HepG2 (cell line): ENCODE data around the gene HBD. TPM values are rescaled to one million over a fixed set of nuclear protein-coding genes. Genes with fewer than 3 reads are reported as not detected.

ENCODE experiments used
- ATAC-seq: fragments of 200-7000 bp; cut with Tn5 transposase; 3 replicates; pipeline ENCODE4 v1.9.1; 2020; ENCODE audit warnings: mild to moderate bottlenecking, moderate library complexity
- BruUV-seq: library from RNA; stranded (reverse); fragments of 400-500 nt; replicated peaks from 2 replicates; lab custom pipeline; 2021; lab: Mats Ljungman, UMichigan
- CTCF ChIA-PET: fragments of 300-600 bp; formaldehyde crosslinking; extraction: SDS; loops from one replicate; lab custom pipeline; 2021; ENCODE audit warnings: low total read pairs, inconsistent platforms, low intra/inter-chr PET ratio; lab: Yijun Ruan, JAX
- POLR2A ChIA-PET: fragments of 350-600 bp; sonication (Branson Sonifier 250); formaldehyde crosslinking; loops from one replicate; lab custom pipeline; 2020; ENCODE audit warnings: antibody characterized with exemption, inconsistent platforms; lab: Yijun Ruan, JAX
- DNase-seq: peaks from one replicate; pipeline ENCODE4 v3.0.0-alpha.2; 2015; ENCODE audit warnings: low spot score
- FAIRE-seq: peaks from 3 replicates; lab custom pipeline; 2011; peaks lifted over from hg19 to GRCh38; lab: Jason Lieb, UNC
- H2AFZ ChIP-seq: one replicate; pipeline ENCODE4 v1.6.1; 2011; ENCODE audit warnings: low read length, inconsistent platforms
- H3K27ac ChIP-seq: fragments of 300-600 bp; 3 replicates; pipeline ENCODE4 v1.8.0; 2011; ENCODE audit warnings: mixed run types, mild to moderate bottlenecking, mixed read lengths, low read length, inconsistent platforms; ENCODE audit not compliant: insufficient read depth; ENCODE audit errors: extremely low read length
- H3K27me3 ChIP-seq, 2 experiments: fragments of 200-600 bp in 1 of 2; 2 replicates in 1 of 2; 3 replicates in 1 of 2; pipeline versions ENCODE4 v1.6.0 to v1.8.0; 2011; ENCODE audit warnings: low read length in 2 of 2, mild to moderate bottlenecking in 2 of 2, moderate library complexity in 2 of 2, inconsistent platforms in 1 of 2; ENCODE audit not compliant: insufficient read depth in 2 of 2, control insufficient read depth in 1 of 2
- H3K36me3 ChIP-seq, 2 experiments: fragments of 200-600 bp in 1 of 2; replicated peaks in 1 of 2; 2 replicates in 1 of 2; 3 replicates in 1 of 2; pipeline versions ENCODE4 v1.5.1 to v1.8.0; 2011; ENCODE audit warnings: low read length in 2 of 2, inconsistent platforms in 1 of 2; ENCODE audit not compliant: insufficient read depth in 2 of 2, control insufficient read depth in 1 of 2
- H3K4me1 ChIP-seq: 2 replicates; pipeline ENCODE4 v1.5.1; 2012; ENCODE audit warnings: low read length, inconsistent platforms; ENCODE audit not compliant: insufficient read depth
- H3K4me2 ChIP-seq: 2 replicates; pipeline ENCODE4 v1.6.0; 2011; ENCODE audit warnings: low read depth, low read length, inconsistent platforms
- H3K4me3 ChIP-seq, 3 experiments: fragments of 200-600 bp in 1 of 3; sonication (generic), shearing (Covaris generic) in 1 of 3; replicated peaks in 1 of 3; 2 replicates each; pipeline ENCODE4 v1.5.1; 2011 to 2016; ENCODE audit warnings: low read length in 3 of 3, inconsistent platforms in 2 of 3, low read depth in 2 of 3, mild to moderate bottlenecking in 2 of 3, control low read depth in 1 of 3, mixed read lengths in 1 of 3; ENCODE audit not compliant: insufficient read depth in 1 of 3
- H3K79me2 ChIP-seq: one replicate; pipeline ENCODE4 v1.6.1; 2011; ENCODE audit warnings: low read length, inconsistent platforms; ENCODE audit not compliant: insufficient read depth
- H3K9ac ChIP-seq: 2 replicates; pipeline ENCODE4 v1.6.0; 2011; ENCODE audit warnings: mild to moderate bottlenecking, low read depth, low read length, inconsistent platforms; ENCODE audit not compliant: insufficient read depth
- H3K9me3 ChIP-seq: 2 replicates; pipeline ENCODE4 v1.5.1; 2012; ENCODE audit warnings: mild to moderate bottlenecking, low read length
- H4K20me1 ChIP-seq: 2 replicates; pipeline ENCODE4 v1.6.0; 2011; ENCODE audit warnings: inconsistent platforms, mild to moderate bottlenecking, low read length, moderate library complexity; ENCODE audit not compliant: insufficient read depth
- CENPBD1 ChIP-seq: sonication (generic); formaldehyde crosslinking; IDR thresholded peaks from 2 replicates; pipeline ENCODE4 v1.8.0; 2022; ENCODE audit warnings: missing genetic modification reagents, low read depth, mild to moderate bottlenecking, borderline replicate concordance
- HMGXB3 ChIP-seq: sonication (generic); formaldehyde crosslinking; IDR thresholded peaks from 2 replicates; pipeline ENCODE4 v1.4.0; 2020; ENCODE audit warnings: missing genetic modification reagents, borderline replicate concordance
- MAFF ChIP-seq: IDR thresholded peaks from 2 replicates; pipeline ENCODE4 v1.6.1; 2011; ENCODE audit warnings: low read depth, low read length, improper control_type of control experiment
- MAFK ChIP-seq, 2 experiments: IDR thresholded peaks in 1 of 2; conservative IDR thresholded peaks in 1 of 2; 2 replicates each; pipeline ENCODE4 v1.6.1; 2011; ENCODE audit warnings: improper control_type of control experiment in 2 of 2, low read length in 2 of 2
- MIER3 ChIP-seq: IDR thresholded peaks from 2 replicates; pipeline ENCODE4 v1.6.1; 2016; ENCODE audit warnings: missing compliant biosample characterization, borderline replicate concordance
- PLRG1 ChIP-seq: fragments of 450-650 bp; conservative IDR thresholded peaks from 2 replicates; pipeline ENCODE4 v1.6.1; 2016
- POLR2G ChIP-seq: fragments of 200-400 bp; formaldehyde crosslinking; IDR thresholded peaks from 2 replicates; pipeline ENCODE4 v1.6.1; 2018; ENCODE audit warnings: mild to moderate bottlenecking, low read depth, low read length, moderate library complexity
- ZNF256 ChIP-seq: sonication (generic); formaldehyde crosslinking; conservative IDR thresholded peaks from 2 replicates; pipeline ENCODE4 v1.4.0; 2020; ENCODE audit warnings: missing genetic modification reagents
- ZNF281 ChIP-seq: sonication (generic); formaldehyde crosslinking; IDR thresholded peaks from 2 replicates; pipeline ENCODE4 v1.4.0; 2020; ENCODE audit warnings: missing genetic modification reagents, borderline replicate concordance
- ZNF431 ChIP-seq: sonication (generic); formaldehyde crosslinking; IDR thresholded peaks from 2 replicates; pipeline ENCODE4 v1.9.0; 2022; ENCODE audit warnings: missing genetic modification reagents, low read depth, mild to moderate bottlenecking, borderline replicate concordance
- ZNF724P ChIP-seq: sonication (generic); formaldehyde crosslinking; IDR thresholded peaks from 2 replicates; pipeline ENCODE4 v1.8.0; 2022; ENCODE audit warnings: missing genetic modification reagents, borderline replicate concordance
- ZNF749 ChIP-seq: sonication (generic); formaldehyde crosslinking; IDR thresholded peaks from 2 replicates; pipeline ENCODE4 v1.8.0; 2022; ENCODE audit warnings: mild to moderate bottlenecking, missing genetic modification reagents, moderate library complexity, borderline replicate concordance
- WGBS: methylation state at CpG from one replicate; pipeline ENCODE4 v1.1.6; 2017; ENCODE audit warnings: low lambda C conversion rate; 5-methylcytosine and 5-hydroxymethylcytosine counted together
- in situ Hi-C: cut with HindIII; loops from 2 replicates; pipeline ENCODE4 v1.10.0; 2017; ENCODE audit warnings: low pct_unique_long_range_greater_than_20kb; ENCODE audit not compliant: extremely low pct_ligation_motif_present
- intact Hi-C: fragments of 100-400 bp; cut with micrococcal nuclease; formaldehyde crosslinking; loops from one replicate; pipeline ENCODE4 v1.10.0; 2022; ENCODE audit not compliant: unreplicated experiment
- polyA plus RNA-seq, 8 experiments: library from polyadenylated mRNA; depleted of rRNA in 3 of 8; stranded (reverse) in 7 of 8; unstranded in 1 of 8; fragments of >200 nt; fragmentation: Illumina TruSeq in 4 of 8; extraction: Trizol in 4 of 8; gene quantifications; 2 replicates each; pipeline versions ENCODE4 v1.2.1 to v1.2.3, GENCODE V29; 2011 to 2016; ENCODE audit warnings: low read depth in 4 of 8, missing spikeins in 1 of 8, mixed read lengths in 1 of 8; ENCODE audit not compliant: insufficient read depth in 1 of 8
- total RNA-seq, 5 experiments: library from RNA; depleted of rRNA; stranded (reverse); fragments of >200 nt; fragmentation: Illumina TruSeq; extraction: Trizol; gene quantifications; 2 replicates each; pipeline ENCODE4 v1.2.3, GENCODE V29; 2016; ENCODE audit warnings: low read depth in 1 of 5

The HBD gene
- total and polyA plus RNA-seq, 2 of the 13 experiments (the other 11 are each of a cell fraction or from before 2014, with no cell fraction given), result not detected

- TF ChIP-seq ZNF281, result no peak
- no peak for TF ChIP-seq PLRG1
- no peak for TF ChIP-seq MIER3 (CRISPR knock-in tag)
- TF ChIP-seq ZNF431, result no peak
- TF ChIP-seq CENPBD1 (CRISPR knock-in tag), result no peak
- no peak for TF ChIP-seq ZNF749 (CRISPR knock-in tag)
- TF ChIP-seq ZNF724P (CRISPR knock-in tag), result no peak
- TF ChIP-seq ZNF256, result no peak
Measured at GRCh38 chr11:5237420-5237819, 3.1 kb upstream of the HBD start (continued).

GRCh38 chr11:5235364-5236095 lies 1.2 kb upstream of the HBD start:
- no peak overlapping the region for H3K4me2 ChIP-seq
- DNase-seq (no peak), ATAC-seq (no peak), FAIRE-seq (no peak)
- WGBS, result 5% methylated on average over 5 of the region's 5 CpGs
- no peak overlapping the region for H2AFZ ChIP-seq
- TF ChIP-seq POLR2G (no peak), HMGXB3 (no peak), MAFK (conservative IDR thresholded peaks at IDR 0.05 in 1 of 2, IDR thresholded peaks at IDR 0.05 in 1 of 2; ENCODE audit: low read length in 2 of 2) (peak; percentile 45 to 78), MAFF (peak; percentile 52; the same call in 1 of the 2 replicates)
- in situ Hi-C loops (no loop called here), intact Hi-C loops (no loop called here)
- H3K36me3 ChIP-seq, result no peaks in the 10 kb centered on the region
- H3K79me2 ChIP-seq, result no peaks in the 10 kb centered on the region
- H3K27ac ChIP-seq, result no peak overlapping the region
- POLR2A ChIA-PET, result no interaction called here
- CTCF ChIA-PET, result no interaction called here
- H3K4me1 ChIP-seq, result no peaks in the 10 kb centered on the region
- no peak overlapping the region for H3K4me3 ChIP-seq
- BruUV-seq, result no TSS peak
- no peaks in the 10 kb centered on the region; the same call in 1 of the 2 replicates for H4K20me1 ChIP-seq
- H3K9me3 ChIP-seq, result no peaks in the 10 kb centered on the region
- H3K27me3 ChIP-seq, result no peaks in the 10 kb centered on the region
- no peak overlapping the region for H3K9ac ChIP-seq
